ENCODE measurements around the gene CDK5R1. TPM values are rescaled to one million over a fixed set of nuclear protein-coding genes. Genes with fewer than 3 reads are reported as not detected.
"Not testable (repeated sequence)": the region's sequence is repeated elsewhere in the genome, so short reads cannot be mapped to it uniquely, and the experiment has no call there.

Gene CDK5R1
- total RNA-seq, 1 experiment from 2014 or later, result 3.0 TPM

DNA sequence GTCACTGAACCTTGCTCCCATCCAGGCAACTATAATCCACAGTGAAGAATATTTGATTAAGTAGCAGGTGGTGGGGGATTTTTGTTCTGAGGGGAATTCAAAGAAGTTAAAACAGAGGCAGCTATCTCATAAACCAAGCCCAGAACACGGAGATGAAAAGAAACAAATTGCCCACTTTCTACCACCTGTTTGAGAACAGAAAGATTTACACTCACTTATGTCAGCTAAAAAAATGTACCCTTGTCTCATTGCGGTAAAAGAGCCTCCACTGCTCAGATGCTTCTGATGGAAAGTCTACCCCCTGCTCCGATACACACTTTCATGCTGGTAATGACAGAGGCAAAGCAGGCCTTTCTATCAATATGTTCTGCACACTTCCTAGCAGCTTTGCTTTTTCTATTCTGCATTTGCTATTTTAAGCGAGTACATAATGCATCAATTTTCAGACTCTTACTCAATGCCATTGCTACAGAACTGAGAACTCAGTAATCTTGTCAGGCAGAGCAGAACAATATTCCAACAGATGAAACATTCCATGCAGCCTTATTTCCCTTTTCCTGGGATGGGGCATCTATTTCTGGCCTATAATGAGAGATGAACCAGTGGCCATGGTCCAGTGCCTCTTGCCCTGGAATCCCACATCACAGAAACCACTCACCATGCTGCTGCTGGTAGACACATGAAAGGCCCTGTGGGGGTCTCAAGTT, 29.0 kb downstream of the CDK5R1 start:
- DNase-seq (ENCODE audit: low spot score), result no peak

DNA sequence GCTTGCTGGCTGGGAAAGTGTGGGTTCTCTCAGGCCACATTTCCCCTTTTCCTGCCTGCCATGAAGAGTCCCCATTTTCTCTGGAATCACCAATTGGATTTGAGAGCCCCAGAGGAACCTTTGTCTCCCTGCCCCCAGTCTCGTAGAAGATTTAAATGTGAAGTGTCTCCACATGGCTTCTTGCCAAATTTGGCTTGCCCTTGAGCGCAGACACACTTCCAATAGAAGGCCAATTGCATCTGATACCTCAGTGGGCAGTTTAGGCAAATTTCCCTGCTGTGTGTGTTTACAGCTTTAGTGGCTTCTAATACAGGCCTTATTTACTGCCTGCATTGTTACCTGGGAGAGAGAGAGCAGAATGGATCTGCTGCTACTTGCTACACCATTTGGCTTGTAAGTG, 29.7 kb downstream of the CDK5R1 start:
- DNase-seq (ENCODE audit: low spot score), result no peak

DNA sequence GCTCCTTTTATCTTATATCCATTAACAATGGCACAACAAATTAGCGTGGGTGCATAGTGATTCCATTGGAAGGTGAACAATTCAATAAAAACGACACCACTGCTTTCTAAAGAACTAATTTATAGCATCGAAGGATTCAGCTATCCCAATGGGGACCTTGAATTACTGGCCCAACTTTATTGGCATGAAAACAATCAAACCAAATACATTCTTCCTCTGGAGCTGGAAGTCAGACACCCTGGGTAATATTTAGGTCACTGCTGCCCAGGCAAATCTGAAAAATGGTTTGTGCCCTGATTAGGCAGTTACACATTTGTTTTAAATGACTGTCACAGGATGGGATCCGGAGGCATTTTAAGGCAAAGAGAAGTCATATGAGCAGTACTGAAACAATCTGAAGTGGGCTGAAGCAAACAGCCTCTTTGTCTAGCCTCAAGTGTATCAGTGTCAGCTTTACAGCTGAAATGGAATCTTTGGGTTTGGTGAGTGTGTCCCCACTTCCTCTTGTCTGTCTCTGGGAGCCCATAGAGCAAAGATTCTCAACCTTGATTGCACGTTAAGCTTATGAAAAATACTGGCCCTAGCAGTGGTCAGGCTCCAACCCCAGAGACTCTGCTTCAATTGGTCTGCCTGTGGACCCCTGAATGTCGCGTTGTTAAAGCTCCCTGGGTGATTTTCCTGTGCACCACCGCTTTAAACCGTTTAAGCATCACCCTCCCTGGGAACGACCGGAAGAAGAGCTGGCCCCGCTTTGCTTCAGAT, 30.3 kb downstream of the CDK5R1 start:
- DNase-seq (ENCODE audit: low spot score), result no peak

DNA sequence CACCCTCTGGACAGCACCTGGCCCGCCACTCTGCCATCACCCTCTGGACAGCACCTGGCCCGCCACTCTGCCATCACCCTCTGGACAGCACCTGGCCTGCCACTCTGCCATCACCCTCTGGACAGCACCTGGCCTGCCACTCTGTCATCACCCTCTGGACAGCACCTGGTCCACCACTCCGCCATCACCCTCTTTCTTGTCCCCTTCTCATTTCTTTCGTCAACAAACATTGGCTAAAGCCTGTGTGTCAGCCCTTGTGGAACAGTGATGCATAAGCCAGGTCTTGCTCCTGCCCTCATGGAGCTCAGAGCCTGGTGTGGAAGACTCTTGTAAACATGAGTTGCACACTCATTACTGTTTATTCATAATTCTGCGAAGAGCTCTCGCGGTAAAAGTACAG, 31.2 kb downstream of the CDK5R1 start:
- no peak for DNase-seq (ENCODE audit: low spot score)

DNA sequence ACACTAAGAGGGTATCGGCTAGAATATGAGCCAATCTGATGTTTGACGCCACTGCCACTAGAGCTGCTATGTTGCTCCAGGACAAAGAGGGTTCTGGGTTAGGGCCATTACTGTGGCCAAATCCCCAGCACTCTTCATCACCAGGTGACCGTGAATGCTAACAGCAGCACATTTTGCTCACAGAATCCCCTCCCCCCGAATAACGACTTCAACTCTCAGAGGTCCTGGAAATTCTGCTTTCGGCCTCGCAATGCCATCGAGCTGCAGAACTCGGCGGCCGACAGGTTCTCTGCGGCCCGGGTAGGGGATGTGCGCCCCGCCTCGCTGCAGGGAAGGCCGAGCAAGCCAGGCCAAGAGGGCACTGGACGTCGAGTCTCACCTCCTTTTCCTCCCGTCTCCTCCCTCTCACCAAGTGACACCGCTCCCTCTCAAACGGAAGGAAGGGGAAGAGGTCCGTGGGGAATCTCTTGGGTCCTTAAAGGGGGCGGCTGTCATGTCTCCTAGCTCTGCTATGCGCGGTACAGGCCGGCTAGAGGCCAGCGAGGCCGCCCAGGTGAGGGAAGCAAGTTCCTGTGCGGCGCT, 31.9 kb downstream of the CDK5R1 start:
- no peak for DNase-seq (ENCODE audit: low spot score)

DNA sequence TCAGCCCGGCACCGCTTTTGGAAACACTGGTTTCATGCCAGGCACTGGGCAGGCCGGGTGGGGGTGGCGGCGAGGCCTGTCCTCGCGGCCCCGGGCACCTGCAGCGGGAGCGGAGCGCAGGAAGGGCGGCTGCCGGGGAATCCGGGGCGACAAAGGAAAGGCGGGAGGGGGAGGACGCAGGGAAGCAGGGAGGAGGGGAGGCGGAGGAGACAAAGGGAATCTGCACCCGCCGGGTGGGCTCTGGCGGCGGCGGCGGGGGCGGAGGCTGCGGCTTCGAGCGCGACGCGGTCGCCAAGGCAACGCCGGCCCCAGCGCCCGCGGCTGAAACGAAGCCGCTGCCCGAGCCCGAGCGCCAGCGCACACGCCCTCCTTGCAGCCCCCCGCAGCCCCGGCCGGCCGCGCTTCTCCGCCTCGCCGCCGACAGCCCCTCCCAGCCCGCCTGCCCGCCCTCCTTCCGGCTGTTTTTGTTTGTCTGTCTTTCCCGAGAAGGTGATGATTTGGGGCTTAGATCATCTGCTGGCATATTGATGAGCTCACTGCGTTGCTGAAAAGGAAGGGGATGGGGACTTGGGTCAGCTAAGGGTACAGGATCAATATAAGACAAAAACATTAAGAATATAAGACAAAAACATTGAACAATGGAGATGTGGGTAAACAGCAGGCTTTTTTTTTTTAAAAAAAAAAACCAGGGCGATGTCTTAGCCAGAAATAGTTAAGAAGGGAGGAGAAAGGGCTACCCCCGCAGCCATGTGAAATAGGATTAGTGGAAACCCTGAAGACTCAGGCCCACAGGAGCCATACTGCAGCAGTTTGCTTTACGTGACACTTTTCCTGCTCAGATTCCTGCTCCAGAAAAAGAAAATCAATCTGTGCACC, 32.7 kb downstream of the CDK5R1 start:
- peak; percentile 63 for DNase-seq (ENCODE audit: low spot score)

DNA sequence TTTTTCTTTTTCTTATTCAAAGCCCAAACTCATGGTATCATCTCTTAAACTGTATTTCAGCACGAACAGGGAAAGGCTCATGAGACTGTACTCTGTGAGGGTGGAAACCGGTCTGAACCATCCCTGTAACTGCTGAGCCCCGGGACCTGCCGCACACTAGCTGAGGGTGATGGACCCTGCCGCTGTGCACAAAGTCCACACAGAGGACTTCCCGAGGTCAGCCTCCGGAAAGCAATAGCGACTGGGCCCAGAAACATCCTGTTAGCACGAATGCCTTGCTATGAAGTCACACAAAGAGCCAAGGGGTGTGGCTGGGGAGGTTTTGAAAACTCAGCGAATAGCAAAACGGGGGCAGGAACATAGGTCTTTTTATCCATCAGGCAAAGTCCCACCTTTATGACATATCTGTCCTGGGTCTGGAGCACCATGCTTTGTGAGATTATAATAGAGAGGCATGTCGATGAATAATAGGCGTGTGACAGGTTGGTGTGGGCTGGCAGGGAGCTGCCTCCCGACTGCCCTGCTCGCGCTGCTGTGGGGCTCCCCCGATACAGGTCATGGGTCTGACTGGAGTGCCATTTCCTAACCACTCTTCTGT, 33.4 kb downstream of the CDK5R1 start:
- DNase-seq (ENCODE audit: low spot score), result peak; percentile 24

DNA sequence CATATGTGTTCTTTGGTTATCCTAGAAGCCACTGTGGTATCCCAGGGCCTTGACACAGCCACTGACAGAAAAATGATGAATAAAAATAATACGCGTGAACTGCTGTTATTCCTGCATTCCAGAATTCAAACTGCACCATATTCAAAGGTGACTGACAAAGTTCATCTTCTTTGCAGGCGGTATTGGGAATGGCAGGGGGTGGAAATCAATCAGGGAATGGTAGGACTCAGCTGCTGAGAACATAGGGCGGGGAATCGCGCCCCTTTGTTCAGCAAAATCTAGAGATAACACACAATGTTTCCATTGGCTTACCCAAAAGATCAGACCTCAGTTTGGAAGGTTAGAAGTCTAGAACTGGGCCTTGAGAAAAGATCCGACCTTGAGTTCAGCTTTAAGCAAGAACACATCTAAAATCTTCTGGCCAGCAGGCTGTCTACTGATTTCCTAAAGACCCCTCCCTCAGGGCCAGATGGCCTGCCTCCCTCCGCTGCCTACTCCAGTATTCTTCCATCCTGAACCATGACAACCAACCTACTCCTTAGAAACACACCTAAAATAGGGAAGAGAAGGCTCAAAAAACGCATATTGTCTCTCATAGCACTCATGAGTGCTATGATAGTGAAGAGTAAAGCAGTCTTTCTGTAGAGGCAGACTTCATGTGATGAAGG, 34.1 kb downstream of the CDK5R1 start:
- no peak for DNase-seq (ENCODE audit: low spot score)

DNA sequence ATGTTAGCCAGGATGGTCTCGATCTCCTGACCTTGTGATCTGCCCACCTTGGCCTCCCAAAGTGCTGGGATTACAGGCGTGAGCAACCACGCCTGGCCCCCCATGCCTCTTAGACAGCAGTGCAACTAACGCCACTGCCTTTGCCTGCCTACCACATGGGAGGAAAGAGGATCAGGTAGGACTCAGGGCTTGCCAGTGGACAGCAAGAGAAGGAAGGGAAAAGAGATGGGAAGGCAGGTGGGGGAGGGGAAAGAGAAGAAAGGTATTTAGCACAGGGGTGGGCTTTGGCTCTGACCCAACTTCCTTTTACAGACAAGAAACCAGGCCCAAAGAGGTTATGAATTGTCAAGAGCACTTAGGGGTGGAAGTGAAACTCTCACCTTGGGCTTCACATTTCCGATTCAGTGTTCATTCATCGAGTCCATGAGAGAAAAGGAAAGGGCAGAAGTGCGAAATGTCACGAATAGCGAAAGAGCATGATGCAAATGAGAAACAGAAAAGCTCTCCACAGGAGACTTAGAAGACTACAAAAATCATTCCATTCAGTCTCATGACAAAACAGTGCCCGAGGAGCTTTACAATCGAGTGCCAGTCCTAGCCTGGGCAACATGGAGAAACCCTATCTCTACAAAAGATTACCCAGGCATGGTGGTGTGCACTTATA, 36.4 kb downstream of the CDK5R1 start:
- no peak for DNase-seq (ENCODE audit: low spot score)

DNA sequence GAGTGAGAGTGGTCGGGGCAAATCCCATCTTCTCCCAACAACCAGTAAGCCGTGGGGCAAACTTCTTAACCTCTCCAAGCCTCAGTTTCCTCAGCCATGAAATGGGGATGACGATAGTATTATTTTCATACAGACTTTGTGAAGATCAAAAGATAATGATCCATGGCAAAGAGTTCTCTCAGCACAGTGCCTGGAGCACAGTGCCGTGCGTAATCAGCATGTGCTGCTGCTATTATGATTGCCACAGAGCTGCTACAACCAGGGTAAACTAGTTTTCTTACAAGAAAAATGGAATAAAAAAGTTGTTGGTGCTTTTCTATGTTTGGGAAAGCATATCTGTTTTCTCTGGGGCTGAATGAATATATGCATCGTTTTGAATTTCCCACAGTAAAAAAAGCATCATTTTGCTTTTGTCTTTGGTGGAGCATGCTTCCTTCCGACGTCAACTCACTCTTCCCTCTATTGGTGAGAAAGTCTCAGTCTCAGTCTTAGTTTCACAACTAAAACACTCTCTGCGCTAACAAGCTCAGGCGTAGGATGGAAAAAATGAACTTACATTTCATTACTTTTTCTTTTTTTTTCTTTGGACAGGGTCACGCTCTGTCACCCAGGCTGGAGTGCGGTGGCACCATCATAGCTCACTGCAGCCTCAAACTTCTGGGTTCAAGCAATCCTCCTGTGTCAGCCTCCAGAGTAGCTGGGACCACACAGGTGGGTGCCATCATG, 37.2 kb downstream of the CDK5R1 start:
- DNase-seq (ENCODE audit: low spot score), result no peak

DNA sequence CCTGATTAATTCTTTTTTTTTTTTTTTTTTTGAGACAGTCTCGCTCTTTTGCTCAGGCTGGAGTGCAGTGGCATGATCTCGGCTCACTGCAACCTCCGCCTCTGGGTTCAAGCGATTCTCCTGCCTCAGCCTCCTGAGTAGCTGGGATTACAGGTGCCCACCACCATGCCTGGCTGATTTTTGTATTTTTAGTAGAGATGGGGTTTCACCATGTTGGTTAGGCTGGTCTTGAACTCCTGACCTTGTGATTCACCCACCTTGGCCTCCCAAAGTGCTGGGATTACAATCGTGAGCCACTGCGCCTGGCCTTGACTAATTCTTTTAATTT, 37.7 kb downstream of the CDK5R1 start:
- not testable (repeated sequence) for DNase-seq (ENCODE audit: low spot score)

DNA sequence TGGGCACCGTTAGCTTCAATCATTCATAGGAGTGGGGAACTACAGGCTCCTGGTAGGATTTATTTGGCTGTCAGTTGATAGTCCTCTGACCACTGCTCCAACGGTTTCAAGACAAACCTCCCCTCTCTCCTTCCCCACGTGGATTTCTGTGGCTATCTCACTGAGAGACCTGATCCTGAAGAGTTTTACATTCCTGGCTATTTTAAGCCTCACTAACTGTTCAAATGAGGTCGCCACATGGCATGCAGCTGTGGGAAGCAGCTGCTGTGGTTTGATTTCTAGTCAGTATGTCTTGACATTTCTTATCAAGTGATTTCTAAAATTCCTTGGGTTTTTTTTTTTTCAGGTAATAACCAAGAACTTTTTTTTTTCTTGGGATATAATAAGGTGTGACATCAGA, 38.3 kb downstream of the CDK5R1 start:
- DNase-seq (ENCODE audit: low spot score), result no peak

DNA sequence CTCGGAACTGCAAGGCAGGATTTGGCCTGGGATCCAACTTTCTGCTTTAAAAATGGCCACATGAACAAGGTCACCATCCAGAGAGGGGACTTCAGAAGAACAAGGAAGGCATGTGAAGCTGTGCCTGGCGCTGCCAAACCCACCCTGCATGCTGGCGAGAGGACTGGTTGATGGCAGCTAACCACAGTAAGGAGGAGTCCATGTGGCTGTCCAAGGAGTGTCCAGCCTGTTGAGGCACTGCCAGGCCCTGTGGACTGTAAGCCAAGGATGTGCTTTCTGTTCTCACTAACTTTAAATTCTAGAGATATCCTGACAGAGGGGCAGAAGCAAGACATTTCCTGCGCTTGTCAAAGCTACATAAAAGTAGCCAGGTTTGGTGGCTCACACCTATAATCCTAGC, 40.4 kb downstream of the CDK5R1 start:
- no peak for DNase-seq (ENCODE audit: low spot score)

DNA sequence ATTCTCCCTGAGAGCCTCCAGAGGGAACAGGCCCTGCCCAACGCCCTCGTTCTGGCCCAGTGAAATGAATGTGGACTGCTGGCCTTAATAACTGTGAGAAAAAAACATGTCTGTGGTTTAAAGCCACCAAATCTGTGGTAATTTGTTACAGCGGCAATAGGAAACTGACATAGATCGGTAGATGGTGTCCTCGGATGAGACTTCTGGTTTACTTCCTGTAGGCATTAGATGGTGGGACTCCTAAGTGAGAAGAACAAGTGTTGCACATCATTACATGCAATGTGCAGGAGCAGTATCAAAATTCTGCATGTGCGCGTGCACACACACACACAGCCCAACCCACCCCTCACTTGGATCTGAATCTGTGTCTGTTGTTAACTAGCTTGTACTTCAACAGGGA, 42.0 kb downstream of the CDK5R1 start:
- no peak for DNase-seq (ENCODE audit: low spot score)

DNA sequence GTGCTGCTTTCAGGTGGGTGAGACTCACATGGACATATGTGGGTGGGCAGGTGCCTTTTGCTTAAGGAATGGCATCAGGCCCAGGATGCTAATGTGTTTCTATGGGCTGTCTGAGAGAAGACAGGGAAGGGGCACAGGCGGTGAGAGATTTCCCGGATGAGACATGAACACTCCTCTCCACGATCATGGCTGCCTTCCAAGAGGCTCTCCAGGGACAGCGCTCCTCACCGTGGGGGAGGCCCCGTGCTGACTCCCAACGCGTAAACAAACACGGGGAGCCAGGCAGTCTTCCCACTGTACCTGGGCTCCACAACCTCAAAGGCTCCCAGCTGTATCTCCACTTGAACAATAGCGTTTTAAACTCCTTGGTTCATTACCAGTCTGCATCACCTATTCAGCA, 42.8 kb downstream of the CDK5R1 start:
- DNase-seq (ENCODE audit: low spot score), result no peak

DNA sequence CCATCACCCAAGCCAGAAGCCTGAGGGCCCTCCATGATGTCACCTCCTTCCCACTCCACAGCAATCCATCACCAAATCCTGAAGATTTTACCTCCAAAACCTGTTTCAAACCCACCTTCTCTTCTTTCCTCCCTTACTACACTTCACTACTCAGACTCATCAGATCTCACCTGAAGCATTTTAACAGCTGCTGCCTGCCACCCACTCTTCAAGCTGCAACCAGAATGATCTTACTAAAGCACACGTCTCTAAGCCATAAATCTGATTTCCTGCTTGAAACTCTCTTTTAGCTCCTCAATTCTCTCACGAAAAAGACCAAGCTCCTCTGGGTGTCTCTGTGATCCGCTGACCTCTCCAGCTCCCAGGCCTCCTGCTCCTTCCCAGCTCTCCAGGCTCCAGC, 46.5 kb downstream of the CDK5R1 start:
- DNase-seq (ENCODE audit: low spot score), result no peak

DNA sequence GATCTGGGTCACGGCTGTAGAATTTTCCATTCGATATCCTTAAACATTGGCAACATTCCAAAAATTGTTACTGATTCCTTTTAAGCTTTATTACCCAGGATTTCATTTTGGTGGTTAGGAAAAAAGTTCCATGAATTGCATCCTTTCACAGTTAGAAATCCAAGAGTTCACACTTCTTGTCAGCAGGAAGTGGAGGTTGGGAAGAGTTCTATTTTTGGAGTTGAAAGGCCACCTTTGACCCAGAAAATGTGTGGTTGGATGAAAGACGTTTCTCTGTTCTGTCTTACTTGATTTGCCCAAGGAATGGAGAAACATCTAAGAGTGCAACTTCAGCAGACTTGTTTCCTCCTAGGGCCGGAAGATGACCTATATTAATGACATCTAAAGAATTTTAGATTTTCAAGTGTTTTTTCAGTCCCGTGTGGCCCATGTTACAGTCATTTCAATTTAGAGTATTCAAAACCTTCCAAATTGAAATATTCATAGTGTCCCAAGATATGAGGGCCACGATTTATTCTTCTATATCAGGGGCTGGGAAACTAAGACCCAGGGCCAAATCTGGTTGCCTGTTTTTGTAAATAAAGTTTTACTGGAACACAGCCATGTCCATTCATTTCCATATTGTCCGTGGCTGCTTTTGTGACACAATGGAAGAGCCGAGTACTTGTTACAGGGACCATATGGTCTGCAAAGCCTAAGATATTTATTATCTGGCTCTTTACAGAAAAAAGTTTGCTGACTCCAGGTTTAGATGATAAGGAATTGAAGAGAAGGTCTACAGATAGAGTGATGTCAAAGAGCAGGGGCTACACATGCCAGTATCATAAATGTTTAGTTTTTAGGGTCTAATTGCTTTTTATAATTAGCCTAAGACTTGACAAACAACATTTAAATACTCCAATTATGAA, 50.2 kb downstream of the CDK5R1 start:
- DNase-seq (ENCODE audit: low spot score), result peak; percentile 21

Data from HT-29 (cell line).